CD4-positive, CD25-positive, alpha-beta regulatory T cell (primary cell): ENCODE measurements around the gene DNAJC13. TPM values are rescaled to one million over a fixed set of nuclear protein-coding genes. Genes with fewer than 3 reads are reported as not detected.

Source experiments
- ATAC-seq, 2 donors: fragments of 150-1000 bp; cut with Tn5 transposase; one replicate each; pipeline ENCODE4 v1.10.0; 2021; ENCODE audit warnings: low read depth in 2 of 2, moderate number of reproducible peaks in 2 of 2, moderate library complexity in 1 of 2
- DNase-seq, 3 donors: peaks; one replicate each; pipeline versions ENCODE4 v3.0.0 to v3.0.0-alpha.2; 2012 to 2022; ENCODE audit warnings: mixed read lengths in 1 of 3
- H3K27ac ChIP-seq: one replicate; pipeline ENCODE4 v1.7.0; 2013; ENCODE audit warnings: mild to moderate bottlenecking, low read length; ENCODE audit not compliant: insufficient read depth, poor library complexity, severe bottlenecking
- H3K27me3 ChIP-seq: one replicate; pipeline ENCODE4 v1.7.0; 2013; ENCODE audit warnings: low read length; ENCODE audit not compliant: control insufficient read depth, insufficient read depth
- H3K36me3 ChIP-seq: one replicate; pipeline ENCODE4 v1.7.0; 2013; ENCODE audit warnings: mild to moderate bottlenecking, low read length, moderate library complexity; ENCODE audit not compliant: control insufficient read depth, insufficient read depth
- H3K4me1 ChIP-seq: 2 replicates; pipeline ENCODE4 v1.7.0; 2013; ENCODE audit warnings: mild to moderate bottlenecking, low read length; ENCODE audit not compliant: insufficient read depth, control insufficient read depth, poor library complexity, severe bottlenecking
- H3K4me3 ChIP-seq: one replicate; pipeline ENCODE4 v1.7.0; 2013; ENCODE audit warnings: low read depth, mild to moderate bottlenecking, low read length, moderate library complexity
- H3K9me3 ChIP-seq, 2 experiments: 1 replicate in 1 of 2; 2 replicates in 1 of 2; pipeline ENCODE4 v1.7.0; 2013; ENCODE audit warnings: low read length in 2 of 2, mild to moderate bottlenecking in 1 of 2, moderate library complexity in 1 of 2; ENCODE audit not compliant: control insufficient read depth in 2 of 2
- H3K27ac Mint-ChIP-seq, 3 donors: one replicate each; pipeline ENCODE4 v1.8.0; 2020 to 2022; ENCODE audit warnings: mild to moderate bottlenecking in 3 of 3, mixed read lengths in 3 of 3, moderate library complexity in 2 of 3
- H3K27me3 Mint-ChIP-seq: one replicate; pipeline ENCODE4 v1.8.0; 2022; ENCODE audit warnings: mild to moderate bottlenecking, mixed read lengths
- H3K36me3 Mint-ChIP-seq: one replicate; pipeline ENCODE4 v1.8.0; 2020; ENCODE audit warnings: mixed read lengths
- H3K4me1 Mint-ChIP-seq, 4 donors: one replicate each; pipeline ENCODE4 v1.8.0; 2020 to 2022; ENCODE audit warnings: mixed read lengths in 4 of 4, mild to moderate bottlenecking in 1 of 4
- H3K4me3 Mint-ChIP-seq, 4 donors: one replicate each; pipeline ENCODE4 v1.8.0; 2020 to 2022; ENCODE audit warnings: mild to moderate bottlenecking in 4 of 4, mixed read lengths in 4 of 4, moderate library complexity in 3 of 4
- H3K9me3 Mint-ChIP-seq, 7 donors: one replicate each; pipeline ENCODE4 v1.8.0; 2020 to 2022; ENCODE audit warnings: mixed read lengths in 7 of 7, mild to moderate bottlenecking in 3 of 7, moderate library complexity in 2 of 7
- polyA plus RNA-seq, 4 donors: library from polyadenylated mRNA; unstranded; fragments of 300-500 nt; fragmentation: Illumina TruSeq; gene quantifications; one replicate each; pipeline ENCODE4 v1.2.3, GENCODE V29; 2021
- total RNA-seq: library from RNA; stranded (reverse); gene quantifications from one replicate; pipeline ENCODE4 v1.2.3, GENCODE V29; 2022

Gene DNAJC13
- total and polyA plus RNA-seq, 5 donors from 2014 or later: 7.1 to 29.4 (median 10.6) TPM

DNA sequence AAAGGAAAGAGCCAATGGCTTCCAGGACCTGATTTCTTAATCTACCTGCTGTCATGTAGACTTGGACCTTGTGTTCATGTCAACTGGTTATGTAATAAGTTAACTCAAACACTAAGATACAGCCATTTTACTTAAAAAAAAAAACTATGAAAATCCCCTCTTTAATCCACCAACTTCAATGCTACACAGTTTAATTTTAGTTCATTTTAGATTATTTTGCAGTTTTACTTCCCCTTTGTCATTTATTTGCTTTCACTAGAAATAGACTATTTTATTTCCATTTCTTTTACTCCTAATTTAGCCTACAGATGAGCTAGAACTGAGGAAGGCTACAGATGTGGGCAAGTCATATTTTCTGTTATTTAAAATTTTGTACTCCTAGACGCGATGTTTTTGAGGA lies 10.7 kb upstream of the DNAJC13 start:
- Histone ChIP-seq H3K36me3 (no peaks in the 10 kb centered on the region), H3K27ac (no peak overlapping the region), H3K4me3 (no peak overlapping the region), H3K27me3 (peaks cover 10% of the 10 kb centered on the region), H3K4me1 (no peaks in the 10 kb centered on the region), H3K9me3 (no peaks in the 10 kb centered on the region)
- Mint-ChIP-seq H3K4me1 (no peaks in the 10 kb centered on the region), H3K27ac (no peak overlapping the region), H3K9me3 (no peaks in the 10 kb centered on the region), H3K27me3 (peaks cover 39% of the 10 kb centered on the region), H3K36me3 (no peaks in the 10 kb centered on the region), H3K4me3 (no peak overlapping the region)
- DNase-seq: no peak
- no peak for ATAC-seq

DNA sequence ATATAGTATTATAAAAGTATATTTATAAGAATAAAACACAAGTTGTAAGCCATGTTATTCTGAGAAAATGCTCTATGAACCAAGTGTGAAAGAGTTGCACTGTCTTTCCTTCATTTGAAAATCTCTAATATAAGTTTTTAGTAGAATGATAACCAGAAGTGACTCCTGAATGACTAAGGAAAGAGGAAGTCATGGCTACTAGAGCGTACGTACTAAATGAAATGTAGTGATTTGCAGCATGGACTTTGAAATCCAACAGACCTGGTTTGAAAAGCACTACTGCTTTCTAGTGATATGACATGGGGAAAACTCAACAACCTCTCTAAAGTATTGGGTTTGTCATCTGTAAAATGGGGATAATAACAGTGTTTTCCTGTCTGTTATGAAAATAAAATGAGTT lies 10.3 kb upstream of the DNAJC13 start:
- Histone ChIP-seq H3K4me3 (no peak overlapping the region), H3K4me1 (no peaks in the 10 kb centered on the region), H3K27ac (no peak overlapping the region), H3K36me3 (no peaks in the 10 kb centered on the region), H3K9me3 (no peaks in the 10 kb centered on the region), H3K27me3 (peaks cover 10% of the 10 kb centered on the region)
- no peaks in the 10 kb centered on the region for H3K36me3 Mint-ChIP-seq
- no peak overlapping the region for H3K4me3 Mint-ChIP-seq
- H3K27ac Mint-ChIP-seq: no peak overlapping the region
- H3K27me3 Mint-ChIP-seq: peaks cover 44% of the 10 kb centered on the region
- H3K9me3 Mint-ChIP-seq: no peaks in the 10 kb centered on the region
- ATAC-seq: no peak
- no peaks in the 10 kb centered on the region for H3K4me1 Mint-ChIP-seq
- no peak for DNase-seq

DNA sequence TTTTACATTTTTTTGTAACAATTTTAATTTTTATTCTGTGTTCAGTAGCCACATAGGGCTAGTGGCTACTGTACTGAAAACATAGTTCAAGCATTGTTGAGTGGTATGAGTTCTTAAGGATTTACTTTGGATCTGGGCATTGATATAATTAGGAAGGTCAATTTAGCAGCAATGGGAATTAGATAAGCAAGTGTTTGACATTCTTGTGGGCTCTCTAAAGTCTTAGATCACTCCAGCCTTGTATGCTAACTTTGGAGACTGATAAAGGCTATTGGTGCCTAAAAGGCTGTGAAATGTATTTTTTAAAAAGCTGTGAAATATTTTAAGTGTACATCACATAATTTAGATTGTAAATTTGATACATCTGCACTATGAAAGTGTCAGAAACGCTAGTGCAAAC lies 2.5 kb upstream of the DNAJC13 start:
- Mint-ChIP-seq H3K9me3 (peaks cover 0 to 1% (median 0%) of the 10 kb centered on the region in 7 donors), H3K4me3 (peak overlapping the region in 1 of 4 donors; percentile 58), H3K27ac (no peak overlapping the region), H3K36me3 (no peaks in the 10 kb centered on the region), H3K4me1 (peaks cover 9 to 26% (median 19%) of the 10 kb centered on the region in 4 donors), H3K27me3 (peaks cover 18% of the 10 kb centered on the region)
- peaks cover 11% of the 10 kb centered on the region for H3K27me3 ChIP-seq
- no peaks in the 10 kb centered on the region for H3K9me3 ChIP-seq
- peaks cover 19% of the 10 kb centered on the region for H3K4me1 ChIP-seq
- ATAC-seq (no peak), DNase-seq (no peak)
- H3K4me3 ChIP-seq: no peak overlapping the region
- H3K27ac ChIP-seq: no peak overlapping the region
- no peaks in the 10 kb centered on the region for H3K36me3 ChIP-seq

DNA sequence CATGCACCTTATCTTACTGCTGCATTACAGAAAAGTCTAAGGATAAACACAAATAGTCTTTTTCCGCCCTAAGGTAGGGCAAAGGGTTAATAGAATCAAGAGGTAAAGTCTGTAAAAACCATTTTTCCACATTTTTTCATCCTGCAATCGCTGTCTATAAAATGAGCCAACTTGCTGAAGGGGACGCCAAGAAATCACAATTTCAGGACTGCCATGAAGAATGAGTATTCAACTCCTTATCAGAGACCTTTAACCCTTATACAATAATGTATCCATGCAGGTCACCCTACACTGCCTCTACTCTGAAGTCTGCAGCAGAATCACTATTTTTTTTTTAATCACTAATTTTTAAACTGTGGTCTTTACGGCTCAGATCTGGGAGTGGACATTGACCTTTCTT lies 1.1 kb upstream of the DNAJC13 start:
- no peak for DNase-seq
- Mint-ChIP-seq H3K4me3 (peak overlapping the region; percentile 94 to 99 (median 97)), H3K4me1 (peaks cover 16 to 38% (median 32%) of the 10 kb centered on the region in 4 donors), H3K27me3 (peaks cover 12% of the 10 kb centered on the region), H3K9me3 (peaks cover 0 to 1% (median 0%) of the 10 kb centered on the region in 7 donors), H3K36me3 (no peaks in the 10 kb centered on the region), H3K27ac (peak overlapping the region in 2 of 3 donors; percentile 98 to 100)
- ATAC-seq: no peak
- peaks cover 2% of the 10 kb centered on the region for H3K36me3 ChIP-seq
- no peak overlapping the region for H3K27ac ChIP-seq
- H3K4me3 ChIP-seq: peak overlapping the region; percentile 83
- H3K27me3 ChIP-seq: peaks cover 11% of the 10 kb centered on the region
- no peaks in the 10 kb centered on the region for H3K9me3 ChIP-seq
- H3K4me1 ChIP-seq: peaks cover 21% of the 10 kb centered on the region

DNA sequence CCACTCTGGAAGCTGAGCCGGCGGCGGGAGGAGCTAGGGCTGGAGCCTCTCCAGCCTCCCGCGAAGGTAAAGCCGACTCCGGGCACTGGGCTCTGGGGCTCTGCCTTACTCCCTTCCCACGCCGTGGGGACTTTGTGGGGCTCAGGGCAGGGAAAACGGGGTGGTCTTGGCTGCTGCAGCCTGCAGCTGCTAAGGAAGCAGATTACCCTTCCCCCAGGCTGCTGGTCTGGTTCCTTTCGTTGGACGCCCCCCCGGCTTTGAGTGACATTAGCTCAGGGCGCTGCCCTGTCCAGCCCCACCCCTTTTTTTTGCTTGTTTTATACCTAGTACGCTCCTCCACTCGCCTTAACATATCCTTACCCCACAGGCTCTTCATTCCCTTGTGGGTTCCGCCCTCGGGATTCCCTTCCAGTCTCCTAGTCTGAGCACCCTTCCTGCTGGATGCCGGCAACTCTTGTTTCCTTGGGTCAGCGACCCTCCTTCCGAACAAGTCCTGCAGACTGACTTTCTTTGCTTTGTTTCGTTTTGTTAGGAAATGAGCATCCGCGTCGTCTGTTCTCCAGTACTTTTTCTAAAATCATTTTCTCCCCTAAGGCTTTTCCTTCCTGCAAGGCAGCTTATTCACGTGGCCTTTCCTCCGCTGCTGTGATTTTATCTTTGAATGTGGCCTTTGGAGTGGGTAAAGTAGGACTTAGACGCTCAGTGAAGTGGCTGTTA lies 551 bp downstream of the DNAJC13 start:
- Histone ChIP-seq H3K9me3 (no peaks in the 10 kb centered on the region), H3K4me1 (peaks cover 21% of the 10 kb centered on the region), H3K27ac (peak overlapping the region; percentile 83), H3K4me3 (peak overlapping the region; percentile 98), H3K27me3 (peaks cover 4% of the 10 kb centered on the region), H3K36me3 (peaks cover 2% of the 10 kb centered on the region)
- H3K27me3 Mint-ChIP-seq: no peaks in the 10 kb centered on the region
- peaks cover 16 to 46% (median 37%) of the 10 kb centered on the region in 4 donors for H3K4me1 Mint-ChIP-seq
- H3K36me3 Mint-ChIP-seq: no peaks in the 10 kb centered on the region
- DNase-seq: peak in 1 of 3 donors; percentile 80
- ATAC-seq: peak; percentile 23 to 26
- H3K27ac Mint-ChIP-seq: peak overlapping the region; percentile 87 to 99 (median 98)
- peak overlapping the region; percentile 94 to 99 (median 97) for H3K4me3 Mint-ChIP-seq
- peaks cover 0 to 1% (median 0%) of the 10 kb centered on the region in 7 donors for H3K9me3 Mint-ChIP-seq

DNA sequence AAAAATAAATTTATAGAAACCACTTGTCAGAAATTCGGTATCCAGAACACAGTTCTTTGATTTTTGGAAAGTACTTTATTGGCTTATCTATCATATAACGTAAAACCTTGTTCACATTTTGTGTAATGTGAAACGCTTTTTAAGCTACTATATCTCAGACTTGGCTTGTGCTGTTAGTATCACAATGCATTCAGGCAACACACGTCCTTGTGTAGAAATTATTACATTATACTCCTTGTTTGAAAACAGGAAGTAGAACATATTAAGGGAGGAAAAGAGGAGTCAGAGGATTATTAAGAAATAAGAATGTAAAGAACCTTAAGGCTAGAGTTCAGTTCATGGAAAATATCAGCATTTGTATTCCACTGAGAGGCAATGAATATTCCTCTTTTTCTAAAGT lies 1.6 kb downstream of the DNAJC13 start:
- Histone ChIP-seq H3K4me3 (peak overlapping the region; percentile 98), H3K9me3 (no peaks in the 10 kb centered on the region), H3K27me3 (no peaks in the 10 kb centered on the region), H3K27ac (peak overlapping the region; percentile 83), H3K36me3 (peaks cover 2% of the 10 kb centered on the region), H3K4me1 (peaks cover 26% of the 10 kb centered on the region)
- ATAC-seq (no peak), DNase-seq (no peak)
- no peaks in the 10 kb centered on the region for H3K27me3 Mint-ChIP-seq
- H3K4me1 Mint-ChIP-seq: peaks cover 16 to 57% (median 45%) of the 10 kb centered on the region in 4 donors
- H3K4me3 Mint-ChIP-seq: peak overlapping the region; percentile 94 to 99 (median 97)
- peaks cover 4% of the 10 kb centered on the region for H3K36me3 Mint-ChIP-seq
- peak overlapping the region in 2 of 3 donors; percentile 72 to 83 for H3K27ac Mint-ChIP-seq
- peaks cover 0 to 1% (median 0%) of the 10 kb centered on the region in 7 donors for H3K9me3 Mint-ChIP-seq

DNA sequence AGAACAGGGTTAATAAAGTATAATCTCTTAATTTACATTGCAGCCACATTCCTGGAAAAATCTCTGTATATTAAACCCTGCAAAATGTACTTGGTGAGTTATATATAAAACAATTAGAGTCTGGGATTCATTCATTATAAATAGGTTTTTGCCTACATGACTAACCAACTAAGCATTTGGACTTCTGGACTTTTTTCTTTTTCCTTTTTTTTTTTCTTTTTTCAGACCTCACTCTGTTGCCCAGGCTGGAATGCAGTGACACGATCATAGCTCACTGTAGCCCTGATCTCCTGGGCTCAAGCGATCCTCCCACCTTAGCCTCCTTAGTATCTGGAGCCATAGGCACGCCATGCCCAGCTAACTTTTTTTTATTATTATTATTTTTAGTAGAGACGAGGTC lies 4.5 kb downstream of the DNAJC13 start:
- no peaks in the 10 kb centered on the region for H3K9me3 ChIP-seq
- H3K4me1 ChIP-seq: peaks cover 21% of the 10 kb centered on the region
- DNase-seq: no peak
- peak overlapping the region in 1 of 3 donors; percentile 49 for H3K27ac Mint-ChIP-seq
- no peak for ATAC-seq
- H3K9me3 Mint-ChIP-seq: peaks cover 0 to 1% (median 0%) of the 10 kb centered on the region in 7 donors
- no peak overlapping the region for H3K27ac ChIP-seq
- H3K4me1 Mint-ChIP-seq: peaks cover 24 to 69% (median 55%) of the 10 kb centered on the region in 4 donors
- no peaks in the 10 kb centered on the region for H3K27me3 Mint-ChIP-seq
- H3K4me3 ChIP-seq: no peak overlapping the region
- H3K36me3 Mint-ChIP-seq: peaks cover 4% of the 10 kb centered on the region
- peaks cover 2% of the 10 kb centered on the region for H3K36me3 ChIP-seq
- H3K27me3 ChIP-seq: no peaks in the 10 kb centered on the region
- no peak overlapping the region for H3K4me3 Mint-ChIP-seq

DNA sequence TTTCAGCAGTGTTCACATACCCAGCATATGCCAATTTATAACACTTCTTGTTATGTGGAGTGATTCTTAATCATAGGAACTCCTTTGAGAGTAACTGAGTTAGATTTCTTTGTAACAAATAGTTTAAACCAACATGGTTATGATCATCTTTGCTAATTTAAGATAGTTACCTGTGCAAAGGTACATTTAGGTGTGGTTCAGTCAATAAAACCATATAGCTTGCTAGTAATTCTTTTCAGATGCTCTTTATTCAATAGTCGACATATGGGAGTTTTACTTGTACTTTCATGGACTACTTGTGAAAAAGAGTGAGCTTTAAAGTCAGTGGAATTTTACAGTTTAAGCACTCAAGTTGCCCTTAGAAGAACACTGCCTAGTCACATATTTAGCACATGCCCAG lies 5.2 kb downstream of the DNAJC13 start:
- H3K4me3 Mint-ChIP-seq: no peak overlapping the region
- Histone ChIP-seq H3K27ac (no peak overlapping the region), H3K4me3 (no peak overlapping the region), H3K4me1 (peaks cover 21% of the 10 kb centered on the region), H3K36me3 (peaks cover 2% of the 10 kb centered on the region), H3K9me3 (no peaks in the 10 kb centered on the region), H3K27me3 (no peaks in the 10 kb centered on the region)
- peaks cover 24 to 64% (median 53%) of the 10 kb centered on the region in 4 donors for H3K4me1 Mint-ChIP-seq
- no peak for DNase-seq
- ATAC-seq: no peak
- peaks cover 0 to 1% (median 0%) of the 10 kb centered on the region in 7 donors for H3K9me3 Mint-ChIP-seq
- H3K36me3 Mint-ChIP-seq: peaks cover 4% of the 10 kb centered on the region
- H3K27ac Mint-ChIP-seq: peak overlapping the region in 2 of 3 donors; percentile 49 to 54
- H3K27me3 Mint-ChIP-seq: no peaks in the 10 kb centered on the region
